ENCODE results near the gene PDE6C.
A peak's percentile ranks its signal among the peaks of the same experiment; 100 is the strongest.

The PDE6C gene

GRCh38 chr10:93612311-93612710 lies at the start of gene PDE6C:
Gene PDE6C, plus strand, starts transcription at chr10:93612537. Its CDS starts 189 bp downstream, at chr10:93612726.
- no peaks in the 10 kb centered on the region for H3K36me3 ChIP-seq (ENCODE audit: control insufficient read depth, insufficient read depth, low read length, severe bottlenecking)
- H3K4me3 ChIP-seq (ENCODE audit: low read length), result no peak within 1 kb of the TSS
- no peak for DNase-seq (ENCODE audit: low read depth)
- H3K4me1 ChIP-seq (ENCODE audit: control insufficient read depth, insufficient read depth, low read length), result no peaks in the 10 kb centered on the region
- peaks cover 5% of the 10 kb centered on the region for H3K9me3 ChIP-seq (ENCODE audit: control insufficient read depth, low read length)
- no peak within 1 kb of the TSS for H3K9ac ChIP-seq (ENCODE audit: low read length)
- peaks cover 33% of the 10 kb centered on the region for H3K27me3 ChIP-seq (replicated peaks; ENCODE audit: control insufficient read depth, insufficient read depth, low read length)

- Histone ChIP-seq H3K27me3 (replicated peaks; ENCODE audit: control insufficient read depth, insufficient read depth, low read length) (peaks cover 72% of the 10 kb centered on the region), H3K4me3 (ENCODE audit: low read length) (no peak overlapping the region), H3K36me3 (ENCODE audit: control insufficient read depth, insufficient read depth, low read length, severe bottlenecking) (no peaks in the 10 kb centered on the region), H3K4me1 (ENCODE audit: control insufficient read depth, insufficient read depth, low read length) (peaks cover 5% of the 10 kb centered on the region), H3K9me3 (ENCODE audit: control insufficient read depth, low read length) (no peaks in the 10 kb centered on the region), H3K9ac (ENCODE audit: low read length) (no peak overlapping the region)
- no peak for DNase-seq (ENCODE audit: low read depth)
These were observed 46.9 kb upstream of the PDE6C start for GRCh38 chr10:93565446-93565845.

GRCh38 chr10:93566435-93567276 lies 45.7 kb upstream of the PDE6C start, which contains the start of gene FFAR4:
Gene FFAR4, plus strand, starts transcription at chr10:93566665. Its CDS starts 56 bp downstream, at chr10:93566721.
- peak; percentile 40 for DNase-seq (ENCODE audit: low read depth)
- Histone ChIP-seq H3K4me1 (ENCODE audit: control insufficient read depth, insufficient read depth, low read length) (peaks cover 5% of the 10 kb centered on the region), H3K27me3 (replicated peaks; ENCODE audit: control insufficient read depth, insufficient read depth, low read length) (peaks cover 78% of the 10 kb centered on the region), H3K36me3 (ENCODE audit: control insufficient read depth, insufficient read depth, low read length, severe bottlenecking) (no peaks in the 10 kb centered on the region), H3K9ac (ENCODE audit: low read length) (no peak within 1 kb of the TSS), H3K9me3 (ENCODE audit: control insufficient read depth, low read length) (no peaks in the 10 kb centered on the region), H3K4me3 (ENCODE audit: low read length) (peak within 1 kb of the TSS; percentile 52)

- no peak for DNase-seq (ENCODE audit: low read depth)
- peaks cover 80% of the 10 kb centered on the region for H3K27me3 ChIP-seq (replicated peaks; ENCODE audit: control insufficient read depth, insufficient read depth, low read length)
- H3K9ac ChIP-seq (ENCODE audit: low read length), result no peak overlapping the region
- H3K9me3 ChIP-seq (ENCODE audit: control insufficient read depth, low read length), result no peaks in the 10 kb centered on the region
- H3K36me3 ChIP-seq (ENCODE audit: control insufficient read depth, insufficient read depth, low read length, severe bottlenecking), result no peaks in the 10 kb centered on the region
- H3K4me1 ChIP-seq (ENCODE audit: control insufficient read depth, insufficient read depth, low read length), result peaks cover 5% of the 10 kb centered on the region
- peak overlapping the region; percentile 54 for H3K4me3 ChIP-seq (ENCODE audit: low read length)
These were observed 44.8 kb upstream of the PDE6C start for GRCh38 chr10:93567277-93568104.

- no peak overlapping the region for H3K9ac ChIP-seq (ENCODE audit: low read length)
- H3K4me1 ChIP-seq (ENCODE audit: control insufficient read depth, insufficient read depth, low read length), result peaks cover 5% of the 10 kb centered on the region
- peak; percentile 15 for DNase-seq (ENCODE audit: low read depth)
- H3K9me3 ChIP-seq (ENCODE audit: control insufficient read depth, low read length), result no peaks in the 10 kb centered on the region
- no peaks in the 10 kb centered on the region for H3K36me3 ChIP-seq (ENCODE audit: control insufficient read depth, insufficient read depth, low read length, severe bottlenecking)
- peak overlapping the region; percentile 54 for H3K4me3 ChIP-seq (ENCODE audit: low read length)
- peaks cover 81% of the 10 kb centered on the region for H3K27me3 ChIP-seq (replicated peaks; ENCODE audit: control insufficient read depth, insufficient read depth, low read length)
These were observed 44.3 kb upstream of the PDE6C start for GRCh38 chr10:93568105-93568390.

- Histone ChIP-seq H3K9ac (ENCODE audit: low read length) (no peak overlapping the region), H3K9me3 (ENCODE audit: control insufficient read depth, low read length) (no peaks in the 10 kb centered on the region), H3K4me3 (ENCODE audit: low read length) (no peak overlapping the region), H3K27me3 (replicated peaks; ENCODE audit: control insufficient read depth, insufficient read depth, low read length) (peaks cover 84% of the 10 kb centered on the region), H3K36me3 (ENCODE audit: control insufficient read depth, insufficient read depth, low read length, severe bottlenecking) (no peaks in the 10 kb centered on the region), H3K4me1 (ENCODE audit: control insufficient read depth, insufficient read depth, low read length) (peaks cover 5% of the 10 kb centered on the region)
- no peak for DNase-seq (ENCODE audit: low read depth)
These were observed 42.0 kb upstream of the PDE6C start for GRCh38 chr10:93570383-93570782.

GRCh38 chr10:93572606-93573005 lies 39.7 kb upstream of the PDE6C start:
- Histone ChIP-seq H3K27me3 (replicated peaks; ENCODE audit: control insufficient read depth, insufficient read depth, low read length) (peaks cover 76% of the 10 kb centered on the region), H3K4me3 (ENCODE audit: low read length) (no peak overlapping the region), H3K36me3 (ENCODE audit: control insufficient read depth, insufficient read depth, low read length, severe bottlenecking) (no peaks in the 10 kb centered on the region), H3K9me3 (ENCODE audit: control insufficient read depth, low read length) (no peaks in the 10 kb centered on the region), H3K9ac (ENCODE audit: low read length) (no peak overlapping the region), H3K4me1 (ENCODE audit: control insufficient read depth, insufficient read depth, low read length) (peaks cover 5% of the 10 kb centered on the region)
- no peak for DNase-seq (ENCODE audit: low read depth)

- no peak overlapping the region for H3K4me3 ChIP-seq (ENCODE audit: low read length)
- H3K9me3 ChIP-seq (ENCODE audit: control insufficient read depth, low read length), result no peaks in the 10 kb centered on the region
- peaks cover 72% of the 10 kb centered on the region for H3K27me3 ChIP-seq (replicated peaks; ENCODE audit: control insufficient read depth, insufficient read depth, low read length)
- H3K4me1 ChIP-seq (ENCODE audit: control insufficient read depth, insufficient read depth, low read length), result no peaks in the 10 kb centered on the region
- H3K9ac ChIP-seq (ENCODE audit: low read length), result no peak overlapping the region
- H3K36me3 ChIP-seq (ENCODE audit: control insufficient read depth, insufficient read depth, low read length, severe bottlenecking), result no peaks in the 10 kb centered on the region
- no peak for DNase-seq (ENCODE audit: low read depth)
These were observed 39.1 kb upstream of the PDE6C start for GRCh38 chr10:93573051-93573909.

GRCh38 chr10:93573924-93574323 lies 38.4 kb upstream of the PDE6C start:
- Histone ChIP-seq H3K9ac (ENCODE audit: low read length) (no peak overlapping the region), H3K9me3 (ENCODE audit: control insufficient read depth, low read length) (no peaks in the 10 kb centered on the region), H3K4me1 (ENCODE audit: control insufficient read depth, insufficient read depth, low read length) (no peaks in the 10 kb centered on the region), H3K27me3 (replicated peaks; ENCODE audit: control insufficient read depth, insufficient read depth, low read length) (peaks cover 68% of the 10 kb centered on the region), H3K36me3 (ENCODE audit: control insufficient read depth, insufficient read depth, low read length, severe bottlenecking) (no peaks in the 10 kb centered on the region), H3K4me3 (ENCODE audit: low read length) (no peak overlapping the region)
- no peak for DNase-seq (ENCODE audit: low read depth)

GRCh38 chr10:93576888-93577287 lies 35.4 kb upstream of the PDE6C start:
- Histone ChIP-seq H3K4me3 (ENCODE audit: low read length) (no peak overlapping the region), H3K36me3 (ENCODE audit: control insufficient read depth, insufficient read depth, low read length, severe bottlenecking) (no peaks in the 10 kb centered on the region), H3K4me1 (ENCODE audit: control insufficient read depth, insufficient read depth, low read length) (no peaks in the 10 kb centered on the region), H3K9ac (ENCODE audit: low read length) (no peak overlapping the region), H3K27me3 (replicated peaks; ENCODE audit: control insufficient read depth, insufficient read depth, low read length) (peaks cover 68% of the 10 kb centered on the region), H3K9me3 (ENCODE audit: control insufficient read depth, low read length) (peaks cover 16% of the 10 kb centered on the region)
- no peak for DNase-seq (ENCODE audit: low read depth)

GRCh38 chr10:93577565-93577964 lies 34.8 kb upstream of the PDE6C start:
- H3K36me3 ChIP-seq (ENCODE audit: control insufficient read depth, insufficient read depth, low read length, severe bottlenecking), result no peaks in the 10 kb centered on the region
- DNase-seq (ENCODE audit: low read depth), result no peak
- H3K4me3 ChIP-seq (ENCODE audit: low read length), result no peak overlapping the region
- peaks cover 16% of the 10 kb centered on the region for H3K9me3 ChIP-seq (ENCODE audit: control insufficient read depth, low read length)
- peaks cover 61% of the 10 kb centered on the region for H3K27me3 ChIP-seq (replicated peaks; ENCODE audit: control insufficient read depth, insufficient read depth, low read length)
- H3K9ac ChIP-seq (ENCODE audit: low read length), result no peak overlapping the region
- H3K4me1 ChIP-seq (ENCODE audit: control insufficient read depth, insufficient read depth, low read length), result no peaks in the 10 kb centered on the region

Measured in adipocyte (in vitro differentiated cells).